ENCODE data around the gene NPTN.

GRCh38 chr15:73679180-73679579 lies 46.0 kb upstream of the NPTN start:
- TF ChIP-seq CTCF (IDR thresholded peaks at IDR 0.05) (no peak), POLR2A (IDR thresholded peaks at IDR 0.05) (no peak)
